ENCODE results near the gene KRTAP12-1. TPM values are rescaled to one million over a fixed set of nuclear protein-coding genes. Genes with fewer than 3 reads are reported as not detected.

The KRTAP12-1 gene
- polyA plus RNA-seq, 4 donors = 0.09 TPM; not detected in 3

DNA sequence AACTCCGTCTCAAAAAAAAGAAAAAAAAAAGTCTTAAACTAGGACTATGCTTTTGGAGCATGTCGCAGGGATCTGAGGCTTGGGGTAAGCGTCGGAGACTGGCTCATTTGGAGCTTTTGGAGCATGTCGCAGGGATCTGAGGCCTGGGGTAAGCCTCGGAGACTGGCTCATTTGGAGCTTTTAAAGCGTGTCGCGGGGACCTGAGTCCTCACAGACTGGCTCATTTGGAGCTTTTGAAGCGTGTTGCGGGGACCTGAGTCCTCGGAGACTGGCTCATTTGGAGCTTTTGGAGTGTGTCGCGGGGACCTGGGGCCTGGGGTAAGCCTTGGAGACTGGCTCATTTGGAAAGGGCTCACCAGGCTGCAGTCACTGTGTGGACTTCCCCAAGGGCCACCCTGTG, 43.0 kb upstream of the KRTAP12-1 start:
- 91 to 92% (median 92%) methylated on average over 14 of the region's 14 CpGs for WGBS, 3 donors
- DNase-seq (no peak), FAIRE-seq (no peak)
- no peak overlapping the region for H3K4me3 ChIP-seq (ENCODE audit: low read depth in 1 of 3, low read length in 3 of 3)
- no peaks in the 10 kb centered on the region for H3K36me3 ChIP-seq (ENCODE audit: control insufficient read depth in 3 of 3, insufficient read depth in 2 of 3, low read depth in 1 of 3, low read length in 3 of 3)
- H3K9me3 ChIP-seq (ENCODE audit: control insufficient read depth in 2 of 2, insufficient read depth in 1 of 2, low read depth in 1 of 2, low read length in 1 of 2) = no peaks in the 10 kb centered on the region
- peaks cover 2 to 33% (median 20%) of the 10 kb centered on the region in 3 donors for H3K27me3 ChIP-seq (ENCODE audit: control insufficient read depth in 3 of 3, insufficient read depth in 3 of 3, low read length in 3 of 3)
- peaks cover 0 to 9% (median 0%) of the 10 kb centered on the region in 3 donors for H3K4me1 ChIP-seq (ENCODE audit: control insufficient read depth in 3 of 3, insufficient read depth in 2 of 3, low read depth in 1 of 3, low read length in 2 of 3)
- H3K27ac ChIP-seq (ENCODE audit: low read depth in 1 of 3, low read length in 2 of 3) = no peak overlapping the region

GRCh38 chr21:44724196-44724595, 42.2 kb upstream of the KRTAP12-1 start:
- peaks cover 0 to 9% (median 0%) of the 10 kb centered on the region in 3 donors for H3K4me1 ChIP-seq (ENCODE audit: control insufficient read depth in 3 of 3, insufficient read depth in 2 of 3, low read depth in 1 of 3, low read length in 2 of 3)
- FAIRE-seq (no peak), DNase-seq (no peak)
- H3K36me3 ChIP-seq (ENCODE audit: control insufficient read depth in 3 of 3, insufficient read depth in 2 of 3, low read depth in 1 of 3, low read length in 3 of 3) = no peaks in the 10 kb centered on the region
- peaks cover 2 to 33% (median 20%) of the 10 kb centered on the region in 3 donors for H3K27me3 ChIP-seq (ENCODE audit: control insufficient read depth in 3 of 3, insufficient read depth in 3 of 3, low read length in 3 of 3)
- 63 to 85% (median 75%) methylated on average over 7 of the region's 7 CpGs for WGBS, 3 donors
- no peak overlapping the region for H3K27ac ChIP-seq (ENCODE audit: low read depth in 1 of 3, low read length in 2 of 3)
- H3K4me3 ChIP-seq (ENCODE audit: low read depth in 1 of 3, low read length in 3 of 3) = no peak overlapping the region
- no peaks in the 10 kb centered on the region for H3K9me3 ChIP-seq (ENCODE audit: control insufficient read depth in 2 of 2, insufficient read depth in 1 of 2, low read depth in 1 of 2, low read length in 1 of 2)

DNA sequence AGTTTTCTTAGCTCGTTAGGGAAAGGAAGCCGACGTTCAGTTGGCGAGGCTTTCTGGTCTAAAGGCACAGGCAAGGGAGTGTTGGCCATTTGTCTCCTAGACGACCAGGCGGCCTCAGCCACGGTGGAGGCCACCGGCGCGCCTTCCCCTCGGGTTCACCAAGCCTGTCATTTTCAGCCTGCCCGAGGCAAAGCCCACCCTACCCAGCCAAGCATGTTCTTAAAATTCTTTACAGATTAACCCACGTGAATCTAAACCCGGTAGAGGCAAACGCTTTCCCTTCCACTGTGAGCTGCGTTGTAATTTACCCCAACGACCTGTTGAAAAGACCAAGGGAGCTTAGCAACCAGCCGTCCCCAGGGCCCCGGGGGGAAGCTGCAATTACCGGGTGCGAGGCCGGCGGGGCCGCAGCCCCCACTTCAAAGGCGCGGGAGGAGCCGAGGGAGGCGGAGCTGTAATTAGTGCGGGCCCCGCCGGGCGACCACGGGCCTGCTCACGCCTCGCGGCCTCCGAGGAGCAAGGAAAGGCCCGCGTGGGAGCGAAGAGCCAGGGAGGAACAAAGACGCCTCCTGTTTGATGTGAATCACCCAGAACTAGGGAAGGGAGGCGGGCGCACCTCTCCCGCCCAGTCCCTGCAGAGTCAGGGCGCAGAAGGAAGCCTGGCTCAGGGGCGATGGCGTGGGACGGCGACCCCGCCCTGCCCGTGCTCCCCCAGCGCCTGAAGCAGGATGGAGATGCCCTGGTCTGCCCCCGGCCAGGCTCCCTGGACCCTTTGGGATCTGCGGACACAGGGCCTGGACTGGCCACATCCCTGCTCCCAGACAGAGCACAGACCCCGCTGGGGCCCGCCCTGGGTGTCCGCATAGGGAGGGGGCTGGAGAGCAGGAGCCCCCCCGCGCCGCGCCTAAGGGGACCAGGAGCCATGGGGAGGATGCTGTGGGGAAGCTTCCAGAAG, 41.5 kb upstream of the KRTAP12-1 start:
- Histone ChIP-seq H3K27me3 (ENCODE audit: control insufficient read depth in 3 of 3, insufficient read depth in 3 of 3, low read length in 3 of 3) (peaks cover 2 to 37% (median 25%) of the 10 kb centered on the region in 3 donors), H3K36me3 (ENCODE audit: control insufficient read depth in 3 of 3, insufficient read depth in 2 of 3, low read depth in 1 of 3, low read length in 3 of 3) (no peaks in the 10 kb centered on the region), H3K4me3 (ENCODE audit: low read depth in 1 of 3, low read length in 3 of 3) (no peak overlapping the region), H3K4me1 (ENCODE audit: control insufficient read depth in 3 of 3, insufficient read depth in 2 of 3, low read depth in 1 of 3, low read length in 2 of 3) (peaks cover 0 to 9% (median 0%) of the 10 kb centered on the region in 3 donors), H3K27ac (ENCODE audit: low read depth in 1 of 3, low read length in 2 of 3) (no peak overlapping the region), H3K9me3 (ENCODE audit: control insufficient read depth in 2 of 2, insufficient read depth in 1 of 2, low read depth in 1 of 2, low read length in 1 of 2) (no peaks in the 10 kb centered on the region)
- FAIRE-seq (no peak), DNase-seq (no peak)
- 11 to 18% (median 16%) methylated on average over 45 to 61 of the region's 61 CpGs for WGBS, 3 donors

- Histone ChIP-seq H3K4me1 (ENCODE audit: control insufficient read depth in 3 of 3, insufficient read depth in 2 of 3, low read depth in 1 of 3, low read length in 2 of 3) (peaks cover 0 to 9% (median 0%) of the 10 kb centered on the region in 3 donors), H3K4me3 (ENCODE audit: low read depth in 1 of 3, low read length in 3 of 3) (no peak overlapping the region), H3K9me3 (ENCODE audit: control insufficient read depth in 2 of 2, insufficient read depth in 1 of 2, low read depth in 1 of 2, low read length in 1 of 2) (no peaks in the 10 kb centered on the region), H3K27ac (ENCODE audit: low read depth in 1 of 3, low read length in 2 of 3) (no peak overlapping the region), H3K27me3 (ENCODE audit: control insufficient read depth in 3 of 3, insufficient read depth in 3 of 3, low read length in 3 of 3) (peaks cover 2 to 42% (median 26%) of the 10 kb centered on the region in 3 donors), H3K36me3 (ENCODE audit: control insufficient read depth in 3 of 3, insufficient read depth in 2 of 3, low read depth in 1 of 3, low read length in 3 of 3) (no peaks in the 10 kb centered on the region)
- DNase-seq = no peak
- WGBS, 3 donors = 54 to 59% (median 58%) methylated on average over 5 of the region's 5 CpGs
- FAIRE-seq = no peak
These were observed 40.8 kb upstream of the KRTAP12-1 start for GRCh38 chr21:44722731-44723130.

DNA sequence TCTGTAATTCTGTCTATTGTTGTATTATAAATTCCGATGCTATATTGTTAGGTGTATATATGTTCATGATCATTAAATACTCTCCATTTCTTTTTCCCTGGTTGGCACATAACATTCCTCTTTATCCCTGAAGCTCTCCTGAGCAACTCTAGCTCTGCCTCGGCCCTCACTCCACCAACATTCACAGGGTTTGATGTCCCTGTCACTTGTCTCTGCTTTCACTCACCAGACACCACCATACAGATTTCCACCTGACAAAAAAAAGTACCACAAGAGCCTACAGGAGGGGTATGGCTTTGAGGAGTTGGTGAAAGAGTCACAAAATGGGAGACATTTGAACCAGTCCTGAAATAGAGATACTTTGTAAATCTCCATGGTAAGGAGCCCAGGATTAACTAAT, 38.2 kb upstream of the KRTAP12-1 start:
- Histone ChIP-seq H3K36me3 (ENCODE audit: control insufficient read depth in 3 of 3, insufficient read depth in 2 of 3, low read depth in 1 of 3, low read length in 3 of 3) (no peaks in the 10 kb centered on the region), H3K27ac (ENCODE audit: low read depth in 1 of 3, low read length in 2 of 3) (no peak overlapping the region), H3K9me3 (ENCODE audit: control insufficient read depth in 2 of 2, insufficient read depth in 1 of 2, low read depth in 1 of 2, low read length in 1 of 2) (no peaks in the 10 kb centered on the region), H3K4me3 (ENCODE audit: low read depth in 1 of 3, low read length in 3 of 3) (no peak overlapping the region), H3K4me1 (ENCODE audit: control insufficient read depth in 3 of 3, insufficient read depth in 2 of 3, low read depth in 1 of 3, low read length in 2 of 3) (peaks cover 0 to 9% (median 0%) of the 10 kb centered on the region in 3 donors), H3K27me3 (ENCODE audit: control insufficient read depth in 3 of 3, insufficient read depth in 3 of 3, low read length in 3 of 3) (peaks cover 2 to 44% (median 26%) of the 10 kb centered on the region in 3 donors)
- FAIRE-seq = no peak
- DNase-seq = no peak
- 82 to 85% (median 84%) methylated on average over 2 of the region's 2 CpGs for WGBS, 3 donors

DNA sequence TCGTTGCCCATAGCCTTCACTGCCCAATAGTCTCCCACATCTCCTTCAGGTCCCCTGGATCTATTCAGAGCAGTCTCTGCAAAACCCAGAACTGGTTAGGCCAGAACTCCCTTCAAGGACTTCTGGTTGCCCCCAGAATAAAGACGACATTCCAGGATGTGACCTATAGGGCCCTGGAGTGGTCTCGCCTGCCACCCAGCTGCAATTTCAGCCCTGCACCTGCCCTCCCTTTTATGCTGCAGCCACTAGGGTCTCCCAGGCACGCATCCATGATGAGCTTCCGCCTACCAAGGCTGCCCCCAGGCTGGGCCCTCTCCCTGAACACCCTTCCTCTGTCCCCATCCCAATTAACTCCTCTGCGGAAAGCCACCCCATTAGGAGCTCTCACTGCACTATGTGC, 36.6 kb upstream of the KRTAP12-1 start:
- Histone ChIP-seq H3K9me3 (ENCODE audit: control insufficient read depth in 2 of 2, insufficient read depth in 1 of 2, low read depth in 1 of 2, low read length in 1 of 2) (no peaks in the 10 kb centered on the region), H3K36me3 (ENCODE audit: control insufficient read depth in 3 of 3, insufficient read depth in 2 of 3, low read depth in 1 of 3, low read length in 3 of 3) (no peaks in the 10 kb centered on the region), H3K4me3 (ENCODE audit: low read depth in 1 of 3, low read length in 3 of 3) (no peak overlapping the region), H3K27ac (ENCODE audit: low read depth in 1 of 3, low read length in 2 of 3) (no peak overlapping the region), H3K27me3 (ENCODE audit: control insufficient read depth in 3 of 3, insufficient read depth in 3 of 3, low read length in 3 of 3) (peaks cover 3 to 45% (median 18%) of the 10 kb centered on the region in 3 donors), H3K4me1 (ENCODE audit: control insufficient read depth in 3 of 3, insufficient read depth in 2 of 3, low read depth in 1 of 3, low read length in 2 of 3) (peaks cover 0 to 7% (median 0%) of the 10 kb centered on the region in 3 donors)
- DNase-seq (no peak), FAIRE-seq (no peak)
- WGBS, 3 donors = 52 to 59% (median 58%) methylated on average over 6 of the region's 6 CpGs

DNA sequence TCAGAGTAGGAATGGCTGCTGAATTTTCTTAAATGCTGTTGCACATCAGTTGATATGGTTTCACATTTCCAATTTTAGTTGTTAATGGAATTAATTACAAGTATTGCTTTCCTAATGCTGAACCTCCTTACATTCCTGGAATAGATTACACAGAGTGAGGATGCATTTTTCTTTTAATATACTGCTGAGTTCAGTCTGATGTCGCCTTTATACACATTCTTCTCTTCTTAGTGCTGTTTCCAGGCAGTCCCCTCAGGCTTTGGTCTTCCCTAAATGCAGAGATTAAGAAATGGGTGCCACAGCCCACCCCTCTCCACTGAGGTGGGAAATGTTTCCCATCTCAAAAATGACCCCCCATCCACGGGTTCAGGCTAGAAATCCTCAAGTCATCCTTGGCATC, 36.1 kb upstream of the KRTAP12-1 start:
- no peaks in the 10 kb centered on the region for H3K36me3 ChIP-seq (ENCODE audit: control insufficient read depth in 3 of 3, insufficient read depth in 2 of 3, low read depth in 1 of 3, low read length in 3 of 3)
- FAIRE-seq (no peak), DNase-seq (no peak)
- H3K27me3 ChIP-seq (ENCODE audit: control insufficient read depth in 3 of 3, insufficient read depth in 3 of 3, low read length in 3 of 3) = peaks cover 3 to 45% (median 13%) of the 10 kb centered on the region in 3 donors
- WGBS, 3 donors = 46 to 57% (median 54%) methylated on average over 2 of the region's 2 CpGs
- H3K27ac ChIP-seq (ENCODE audit: low read depth in 1 of 3, low read length in 2 of 3) = no peak overlapping the region
- H3K9me3 ChIP-seq (ENCODE audit: control insufficient read depth in 2 of 2, insufficient read depth in 1 of 2, low read depth in 1 of 2, low read length in 1 of 2) = no peaks in the 10 kb centered on the region
- H3K4me1 ChIP-seq (ENCODE audit: control insufficient read depth in 3 of 3, insufficient read depth in 2 of 3, low read depth in 1 of 3, low read length in 2 of 3) = peaks cover 0 to 2% (median 0%) of the 10 kb centered on the region in 3 donors
- no peak overlapping the region for H3K4me3 ChIP-seq (ENCODE audit: low read depth in 1 of 3, low read length in 3 of 3)

DNA sequence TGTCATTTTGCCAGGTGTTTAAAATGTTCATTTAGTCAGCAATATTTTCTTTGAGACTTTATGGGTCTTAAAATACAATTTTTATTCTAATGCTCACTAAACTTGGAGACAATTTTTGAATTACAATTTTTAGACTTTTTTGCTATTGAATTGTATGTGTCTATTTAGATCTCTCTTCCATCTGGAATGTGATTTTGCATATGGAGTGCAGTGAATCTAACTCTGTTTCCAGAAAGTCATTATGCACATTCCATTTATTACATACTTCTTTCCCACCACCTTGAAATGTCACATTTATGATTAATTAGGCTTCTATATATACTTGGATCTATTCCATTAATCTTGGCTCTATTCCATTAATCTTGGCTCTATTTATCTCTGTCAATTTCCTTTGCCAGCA, 35.0 kb upstream of the KRTAP12-1 start:
- Histone ChIP-seq H3K27ac (ENCODE audit: low read depth in 1 of 3, low read length in 2 of 3) (no peak overlapping the region), H3K9me3 (ENCODE audit: control insufficient read depth in 2 of 2, insufficient read depth in 1 of 2, low read depth in 1 of 2, low read length in 1 of 2) (no peaks in the 10 kb centered on the region), H3K27me3 (ENCODE audit: control insufficient read depth in 3 of 3, insufficient read depth in 3 of 3, low read length in 3 of 3) (peaks cover 3 to 48% (median 16%) of the 10 kb centered on the region in 3 donors), H3K4me1 (ENCODE audit: control insufficient read depth in 3 of 3, insufficient read depth in 2 of 3, low read depth in 1 of 3, low read length in 2 of 3) (no peaks in the 10 kb centered on the region), H3K4me3 (ENCODE audit: low read depth in 1 of 3, low read length in 3 of 3) (no peak overlapping the region), H3K36me3 (ENCODE audit: control insufficient read depth in 3 of 3, insufficient read depth in 2 of 3, low read depth in 1 of 3, low read length in 3 of 3) (no peaks in the 10 kb centered on the region)
- FAIRE-seq = no peak
- no peak for DNase-seq

Data from small intestine (tissue), 7 donors.